SK-N-SH treated with all-trans-retinoic acid at 6 μM for 48 hours (cell line): ENCODE measurements around the gene GASK1B.

Experiments used
- ATAC-seq: fragments of 200-7000 bp; cut with Tn5 transposase; 3 replicates; pipeline ENCODE4 v1.9.1; 2020; ENCODE audit warnings: mild to moderate bottlenecking, moderate library complexity
- ARNTL ChIP-seq: fragments of 450-650 bp; formaldehyde crosslinking; IDR thresholded peaks from 2 replicates; pipeline ENCODE4 v1.5.0; 2020; ENCODE audit warnings: low read depth, mild to moderate bottlenecking, moderate library complexity, borderline replicate concordance
- CSDC2 ChIP-seq: fragments of 250-450 bp; sonication (Bioruptor Pico); IDR thresholded peaks from 2 replicates; pipeline ENCODE4 v1.5.0; 2020; ENCODE audit warnings: mild to moderate bottlenecking, moderate library complexity
- CSRNP3 ChIP-seq: fragments of 250-450 bp; sonication (Bioruptor Pico); IDR thresholded peaks from 2 replicates; pipeline ENCODE4 v1.5.1; 2021; ENCODE audit warnings: mild to moderate bottlenecking, moderate library complexity
- ESRRG ChIP-seq: fragments of 250-450 bp; sonication (Bioruptor Pico); IDR thresholded peaks from 2 replicates; pipeline ENCODE4 v1.6.1; 2021; ENCODE audit warnings: mild to moderate bottlenecking
- GLIS3 ChIP-seq: fragments of 250-450 bp; sonication (Bioruptor Pico); IDR thresholded peaks from 2 replicates; pipeline ENCODE4 v1.5.0; 2020; ENCODE audit warnings: mild to moderate bottlenecking, moderate library complexity
- ISL1 ChIP-seq: fragments of 250-450 bp; sonication (Bioruptor Pico); IDR thresholded peaks from 2 replicates; pipeline ENCODE4 v2.1.2; 2022; ENCODE audit warnings: mild to moderate bottlenecking, moderate library complexity
- OSR1 ChIP-seq: fragments of 250-450 bp; sonication (Bioruptor Pico); IDR thresholded peaks from 2 replicates; pipeline ENCODE4 v1.8.0; 2022; ENCODE audit warnings: moderate library complexity, mild to moderate bottlenecking, inconsistent platforms
- PATZ1 ChIP-seq: fragments of 250-450 bp; sonication (Bioruptor Pico); IDR thresholded peaks from 2 replicates; pipeline ENCODE4 v1.8.0; 2020; ENCODE audit warnings: mild to moderate bottlenecking, moderate library complexity, borderline replicate concordance
- PPARA ChIP-seq: fragments of 250-450 bp; sonication (Bioruptor Pico); IDR thresholded peaks from 2 replicates; pipeline ENCODE4 v1.5.0; 2020; ENCODE audit warnings: mild to moderate bottlenecking, borderline replicate concordance
- RARB ChIP-seq: fragments of 250-450 bp; sonication (Bioruptor Pico); IDR thresholded peaks from 2 replicates; pipeline ENCODE4 v1.8.0; 2021; ENCODE audit warnings: mild to moderate bottlenecking, moderate library complexity
- TCF4 ChIP-seq: fragments of 250-450 bp; sonication (Bioruptor Pico); IDR thresholded peaks from 2 replicates; pipeline ENCODE4 v1.8.0; 2021; ENCODE audit warnings: mild to moderate bottlenecking, moderate library complexity, borderline replicate concordance
- TOX ChIP-seq: fragments of 250-450 bp; sonication (Bioruptor Pico); IDR thresholded peaks from 2 replicates; pipeline ENCODE4 v1.8.0; 2021; ENCODE audit warnings: mild to moderate bottlenecking, moderate library complexity, borderline replicate concordance
- ZFP3 ChIP-seq: fragments of 250-450 bp; sonication (Bioruptor Pico); IDR thresholded peaks from 2 replicates; pipeline ENCODE4 v1.5.0; 2020; ENCODE audit warnings: mild to moderate bottlenecking, moderate library complexity
- ZFP30 ChIP-seq: fragments of 450-650 bp; formaldehyde crosslinking; IDR thresholded peaks from 2 replicates; pipeline ENCODE4 v1.5.0; 2022; ENCODE audit warnings: mild to moderate bottlenecking, moderate library complexity
- ZNF565 ChIP-seq: fragments of 450-650 bp; formaldehyde crosslinking; conservative IDR thresholded peaks from 2 replicates; pipeline ENCODE4 v1.5.0; 2020; ENCODE audit warnings: low read depth, mild to moderate bottlenecking, moderate library complexity
- ZNF8 ChIP-seq: fragments of 450-650 bp; formaldehyde crosslinking; IDR thresholded peaks from 2 replicates; pipeline ENCODE4 v1.5.0; 2020; ENCODE audit warnings: mild to moderate bottlenecking, moderate library complexity
- TF ChIP-seq, protein P1 (sequence below): fragments of 250-450 bp; sonication (Bioruptor Pico); IDR thresholded peaks from 2 replicates; pipeline ENCODE4 v1.5.1; 2020; ENCODE audit warnings: low read depth, mild to moderate bottlenecking, moderate library complexity

GASK1B gene

DNA sequence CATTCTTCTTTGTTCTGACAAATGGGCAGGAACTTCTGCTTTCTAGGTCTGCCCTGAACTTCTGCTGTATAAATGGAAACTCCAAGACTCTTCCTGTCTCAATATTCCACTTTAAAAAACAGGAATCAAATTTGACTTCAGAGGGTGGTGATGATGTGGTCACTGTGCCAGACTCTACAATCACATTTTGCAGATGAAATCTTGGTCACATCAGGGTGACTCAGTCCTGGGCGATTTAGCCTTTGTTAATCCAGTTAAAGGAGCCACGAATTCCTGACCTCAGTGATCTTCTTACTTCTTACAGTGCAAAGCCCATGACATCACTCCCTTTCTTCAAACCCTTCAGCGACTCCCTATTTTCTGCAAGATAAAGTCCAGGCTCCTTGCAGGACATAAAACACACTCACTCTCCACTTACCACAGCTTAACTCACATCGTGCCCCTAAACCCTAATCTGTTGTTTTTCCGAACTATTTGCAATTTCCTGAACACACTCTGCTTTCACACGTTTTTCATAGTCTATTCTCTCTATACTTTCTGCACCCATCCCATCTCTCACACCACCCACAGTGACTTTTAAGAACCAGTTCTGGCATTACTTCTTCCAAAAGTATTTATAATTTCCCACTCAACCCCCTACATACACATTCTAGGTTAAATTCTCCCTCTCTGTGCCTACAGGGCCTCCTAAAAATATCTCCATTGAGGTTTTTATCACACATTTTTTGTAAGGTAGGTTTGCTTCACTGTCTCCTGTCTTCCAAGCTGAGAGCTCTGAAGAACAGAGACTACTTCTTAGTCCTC is 11.1 kb downstream of the GASK1B start (continued):
- peak; percentile 68; the same call in 1 of the 2 replicates for TF ChIP-seq PATZ1
- no peak for TF ChIP-seq ARNTL (CRISPR knock-in tag)
- TF ChIP-seq PPARA: no peak
- TF ChIP-seq CSRNP3 (CRISPR knock-in tag): no peak
- 0 out of 2 replicates have a peak, but pooled peaks have one; percentile 27 for TF ChIP-seq ESRRG
- TF ChIP-seq ZNF565: no peak
- TF ChIP-seq, all 23 proteins: peak for 10

GRCh38 chr4:158159718-158160094 is 13.1 kb downstream of the GASK1B start:
- ATAC-seq: no peak
- no peak for TF ChIP-seq TOX (CRISPR knock-in tag)
- TF ChIP-seq ZFP3 (CRISPR knock-in tag): no peak
- TF ChIP-seq ISL1 (CRISPR knock-in tag): peak; percentile 78
- TF ChIP-seq ESRRG: no peak

- TF ChIP-seq, protein P1, sequence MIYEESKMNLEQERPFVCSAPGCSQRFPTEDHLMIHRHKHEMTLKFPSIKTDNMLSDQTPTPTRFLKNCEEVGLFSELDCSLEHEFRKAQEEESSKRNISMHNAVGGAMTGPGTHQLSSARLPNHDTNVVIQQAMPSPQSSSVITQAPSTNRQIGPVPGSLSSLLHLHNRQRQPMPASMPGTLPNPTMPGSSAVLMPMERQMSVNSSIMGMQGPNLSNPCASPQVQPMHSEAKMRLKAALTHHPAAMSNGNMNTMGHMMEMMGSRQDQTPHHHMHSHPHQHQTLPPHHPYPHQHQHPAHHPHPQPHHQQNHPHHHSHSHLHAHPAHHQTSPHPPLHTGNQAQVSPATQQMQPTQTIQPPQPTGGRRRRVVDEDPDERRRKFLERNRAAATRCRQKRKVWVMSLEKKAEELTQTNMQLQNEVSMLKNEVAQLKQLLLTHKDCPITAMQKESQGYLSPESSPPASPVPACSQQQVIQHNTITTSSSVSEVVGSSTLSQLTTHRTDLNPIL (CRISPR knock-in tag): no peak
- ATAC-seq: 0 out of 3 replicates have a peak, but pooled peaks have one; percentile 14
Measured at GRCh38 chr4:158159054-158159717, 13.6 kb downstream of the GASK1B start.

DNA sequence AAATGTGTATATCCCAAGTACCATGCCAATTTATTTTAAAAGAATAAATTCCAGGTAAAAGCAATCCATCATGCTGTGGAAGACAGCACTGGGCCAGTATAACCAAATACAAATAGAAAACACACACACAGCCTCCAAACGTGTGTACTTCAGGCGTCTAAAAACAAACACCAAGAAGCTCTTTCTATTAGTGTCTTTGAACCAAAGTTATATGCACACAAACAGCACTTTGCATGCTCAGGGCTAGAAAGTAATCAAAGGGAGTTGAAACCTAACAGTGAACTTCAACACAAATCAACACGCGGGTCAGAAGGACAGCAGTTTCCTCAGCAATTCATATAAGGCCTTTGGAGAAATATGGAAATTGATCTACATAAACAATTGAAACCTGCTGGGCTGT is 15.4 kb downstream of the GASK1B start:
- no peak for ATAC-seq
- TF ChIP-seq ZFP3 (CRISPR knock-in tag) (no peak), ISL1 (CRISPR knock-in tag) (no peak), TOX (CRISPR knock-in tag) (no peak), ARNTL (CRISPR knock-in tag) (no peak), GLIS3 (CRISPR knock-in tag) (no peak), ZNF565 (no peak), CSRNP3 (CRISPR knock-in tag) (no peak), CSDC2 (CRISPR knock-in tag) (no peak), PPARA (no peak), ZNF8 (CRISPR knock-in tag) (no peak), ZFP30 (no peak), ESRRG (no peak), OSR1 (CRISPR knock-in tag) (no peak), PATZ1 (no peak), RARB (no peak), TCF4 (CRISPR knock-in tag) (no peak)
- TF ChIP-seq, protein P1 (CRISPR knock-in tag): no peak
- TF ChIP-seq, all 23 proteins: peak for 0
